K562 (cell line): ENCODE measurements around the gene KLC1. TPM values are rescaled to one million over a fixed set of nuclear protein-coding genes. Genes with fewer than 3 reads are reported as not detected.

ENCODE experiments used
- ATAC-seq: fragments of 200-7000 bp; cut with Tn5 transposase; 3 replicates; pipeline ENCODE4 v1.9.1; 2020; ENCODE audit warnings: moderate library complexity
- BruUV-seq: library from RNA; stranded (reverse); fragments of 400-500 nt; replicated peaks from 2 replicates; lab custom pipeline; 2021; lab: Mats Ljungman, UMichigan
- CTCF ChIA-PET: fragments of 300-600 bp; formaldehyde crosslinking; extraction: SDS; loops from one replicate; lab custom pipeline; 2021; ENCODE audit warnings: low intra/inter-chr PET ratio; lab: Yijun Ruan, JAX
- POLR2A ChIA-PET: fragments of 300-600, 350-650 bp; sonication (Branson Sonifier 250); formaldehyde crosslinking; extraction: SDS; loops from one replicate; lab custom pipeline; 2021; ENCODE audit warnings: antibody characterized with exemption, inconsistent platforms; lab: Yijun Ruan, JAX
- DNase-seq, 4 experiments: peaks; one replicate each; pipeline versions ENCODE4 v3.0.0 to v3.0.0-alpha.2; 2011 to 2018; ENCODE audit warnings: low spot score in 3 of 4, mixed read lengths in 3 of 4; ENCODE audit errors: extremely low read depth in 1 of 4
- FAIRE-seq: peaks from 2 replicates; lab custom pipeline; 2011; peaks lifted over from hg19 to GRCh38; lab: Jason Lieb, UNC
- H2AFZ ChIP-seq: 2 replicates; pipeline ENCODE4 v1.6.0; 2011; ENCODE audit warnings: low read depth, low read length, control low read depth, inconsistent platforms
- H3K27ac ChIP-seq: fragments of 200-600 bp; 3 replicates; pipeline ENCODE4 v1.8.0; 2011; ENCODE audit warnings: low read depth, mild to moderate bottlenecking, control low read depth, inconsistent platforms, low read length, moderate library complexity, mixed read lengths; ENCODE audit errors: extremely low read depth
- H3K27me3 ChIP-seq, 2 experiments: fragments of 300-600 bp in 1 of 2; 2 replicates in 1 of 2; 3 replicates in 1 of 2; pipeline versions ENCODE4 v1.6.0 to v1.8.0; 2011; ENCODE audit warnings: inconsistent platforms in 2 of 2, low read length in 2 of 2, mild to moderate bottlenecking in 1 of 2, mixed read lengths in 1 of 2, moderate library complexity in 1 of 2; ENCODE audit not compliant: control insufficient read depth in 2 of 2, insufficient read depth in 2 of 2
- H3K36me3 ChIP-seq: fragments of 300-600 bp; 3 replicates; pipeline ENCODE4 v1.8.0; 2011; ENCODE audit warnings: mild to moderate bottlenecking, low read length, inconsistent platforms; ENCODE audit not compliant: control insufficient read depth, insufficient read depth
- H3K4me1 ChIP-seq, 2 experiments: fragments of 200-600 bp in 1 of 2; replicated peaks in 1 of 2; 2 replicates in 1 of 2; 3 replicates in 1 of 2; pipeline versions ENCODE4 v1.5.1 to v1.8.0; 2011; ENCODE audit warnings: inconsistent platforms in 2 of 2, low read length in 2 of 2, mild to moderate bottlenecking in 1 of 2, mixed read lengths in 1 of 2, moderate library complexity in 1 of 2; ENCODE audit not compliant: control insufficient read depth in 2 of 2, insufficient read depth in 2 of 2
- H3K4me2 ChIP-seq: 2 replicates; pipeline ENCODE4 v1.6.1; 2011; ENCODE audit warnings: low read length, control low read depth, inconsistent platforms, mixed read lengths; ENCODE audit not compliant: insufficient read depth
- H3K4me3 ChIP-seq: fragments of 200-600 bp; sonication (generic), shearing (Covaris generic); 2 replicates; pipeline ENCODE4 v1.5.1; 2016; ENCODE audit warnings: control low read depth, inconsistent platforms
- H3K79me2 ChIP-seq: fragments of 200-600 bp; 3 replicates; pipeline ENCODE4 v1.8.0; 2011; ENCODE audit warnings: low read length, inconsistent platforms; ENCODE audit not compliant: control insufficient read depth, insufficient read depth
- H3K9ac ChIP-seq, 2 experiments: 2 replicates each; pipeline versions ENCODE4 v1.6.0 to v1.6.1; 2011; ENCODE audit warnings: low read depth in 2 of 2, low read length in 2 of 2, control low read depth in 1 of 2, inconsistent platforms in 1 of 2, mild to moderate bottlenecking in 1 of 2, mixed read lengths in 1 of 2; ENCODE audit not compliant: insufficient read depth in 1 of 2
- H3K9me1 ChIP-seq: one replicate; pipeline ENCODE4 v1.6.0; 2011; ENCODE audit warnings: inconsistent platforms, mild to moderate bottlenecking, low read length, moderate library complexity; ENCODE audit not compliant: control insufficient read depth, insufficient read depth
- H3K9me3 ChIP-seq: replicated peaks from 2 replicates; pipeline ENCODE4 v1.5.1; 2011; ENCODE audit warnings: low read depth, low read length, inconsistent platforms; ENCODE audit not compliant: control insufficient read depth, insufficient read depth
- H4K20me1 ChIP-seq: replicated peaks from 2 replicates; pipeline ENCODE4 v1.6.1; 2011; ENCODE audit warnings: low read length, inconsistent platforms, mixed read lengths; ENCODE audit not compliant: control insufficient read depth, insufficient read depth
- CBX3 ChIP-seq, 2 experiments: IDR thresholded peaks; 1 replicate in 1 of 2; 2 replicates in 1 of 2; pipeline ENCODE4 v1.6.1; 2012; ENCODE audit warnings: inconsistent platforms in 2 of 2, low read length in 2 of 2, borderline replicate concordance in 1 of 2, control low read depth in 1 of 2
- CXXC5 ChIP-seq: fragments of 250-450 bp; sonication (Bioruptor Pico); IDR thresholded peaks from 2 replicates; pipeline ENCODE4 v1.8.0; 2022; ENCODE audit warnings: inconsistent platforms, mild to moderate bottlenecking, moderate library complexity
- MECOM ChIP-seq: fragments of 250-450 bp; sonication (Bioruptor Pico); IDR thresholded peaks from 2 replicates; pipeline ENCODE4 v1.8.0; 2022; ENCODE audit warnings: inconsistent platforms
- MEIS2 ChIP-seq: fragments of 450-650 bp; IDR thresholded peaks from 2 replicates; pipeline ENCODE4 v1.6.1; 2014; ENCODE audit warnings: mild to moderate bottlenecking; ENCODE audit not compliant: partially characterized antibody
- PRDM10 ChIP-seq: fragments of 450-650 bp; IDR thresholded peaks from 2 replicates; pipeline ENCODE4 v1.6.1; 2018; ENCODE audit not compliant: partially characterized antibody
- ZBTB33 ChIP-seq: sonication (generic); formaldehyde crosslinking; IDR thresholded peaks from 2 replicates; pipeline ENCODE4 v1.8.1; 2023; ENCODE audit warnings: mild to moderate bottlenecking, missing genetic modification reagents
- ZSCAN32 ChIP-seq: fragments of 450-650 bp; formaldehyde crosslinking; IDR thresholded peaks from 2 replicates; pipeline ENCODE4 v1.4.0; 2020; ENCODE audit warnings: mild to moderate bottlenecking, moderate library complexity
- WGBS: fragments of 100-300 bp; shearing (Covaris generic); methylation state at CpG from one replicate; pipeline ENCODE4 v1.1.6; 2016; ENCODE audit warnings: low coverage, mixed read lengths; ENCODE audit not compliant: insufficient coverage; ENCODE audit errors: missing lambda C conversion rate; 5-methylcytosine and 5-hydroxymethylcytosine counted together
- in situ Hi-C: fragments of 300-500 bp; cut with MboI; formaldehyde crosslinking; loops from 4 replicates; pipeline ENCODE4 v1.15.0; 2018; ENCODE audit warnings: inconsistent platforms, mixed read lengths
- intact Hi-C: fragments of 100-400 bp; cut with micrococcal nuclease; formaldehyde crosslinking; loops from 2 replicates; pipeline ENCODE4 v1.14.2; 2022
- polyA plus RNA-seq, 8 experiments: library from polyadenylated mRNA; depleted of rRNA in 4 of 8; stranded (reverse) in 5 of 8; unstranded in 3 of 8; fragments of >200 nt; fragmentation: Nextera tagmentation in 2 of 8; fragmentation: Illumina TruSeq in 1 of 8; extraction: Ambion mirVana in 2 of 8; extraction: Trizol in 1 of 8; gene quantifications; 2 replicates each; pipeline versions ENCODE4 v1.2.1 to v1.2.3, GENCODE V29; 2011 to 2014; ENCODE audit warnings: inconsistent platforms in 1 of 8, missing spikeins in 1 of 8
- total RNA-seq, 7 experiments: library from RNA; depleted of rRNA in 6 of 7; stranded (reverse); fragments of >200 nt in 6 of 7; fragmentation: Illumina TruSeq in 2 of 7; extraction: Trizol in 2 of 7; gene quantifications; 2 replicates each; pipeline versions ENCODE4 v1.2.1 to v1.2.3, GENCODE V29; 2011 to 2021; ENCODE audit warnings: low replicate concordance in 1 of 7

The KLC1 gene
- total and polyA plus RNA-seq, 9 of the 15 experiments (the other 6 are each of a cell fraction or from before 2014, with no cell fraction given) = 4.9 to 134 (median 54.8) TPM

DNA sequence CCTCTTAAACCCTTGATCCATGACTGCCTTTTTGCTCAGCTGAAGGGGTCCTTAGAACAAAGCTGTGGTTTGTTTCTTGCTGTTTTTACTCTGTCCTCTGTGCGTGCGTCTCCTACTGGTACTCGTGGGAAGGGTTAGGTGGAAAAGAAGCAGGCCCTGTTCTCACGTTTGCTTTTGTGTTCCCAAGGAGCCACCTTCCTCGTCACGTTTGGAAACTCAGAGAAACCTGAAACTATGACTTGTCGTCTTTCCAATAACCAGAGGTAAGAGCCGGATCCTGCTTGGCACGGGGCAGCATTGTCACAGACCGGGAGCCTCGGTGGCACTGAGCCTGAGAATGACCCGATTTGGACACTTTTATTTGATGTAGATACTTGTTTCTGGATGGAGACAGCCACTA lies 99.7 kb downstream of the KLC1 start:
- H3K9me3 ChIP-seq = no peaks in the 10 kb centered on the region
- no peaks in the 10 kb centered on the region for H3K27me3 ChIP-seq
- H3K27ac ChIP-seq = no peak overlapping the region
- no peak for FAIRE-seq
- TF ChIP-seq CBX3 (IDR thresholded peaks at IDR 0.05; ENCODE audit: borderline replicate concordance in 1 of 2, low read length in 2 of 2) = no peak
- no TSS peak for BruUV-seq
- no peak for DNase-seq
- H3K4me3 ChIP-seq = no peak overlapping the region
- 77% methylated on average over 8 of the region's 12 CpGs for whole genome bisulfite sequencing
- ChIA-PET POLR2A (no interaction called here), CTCF (no interaction called here)
- H4K20me1 ChIP-seq = no peaks in the 10 kb centered on the region
- intact Hi-C loops = no loop called here
- peaks cover 10 to 58% of the 10 kb centered on the region in 2 experiments; a peak in 4 of 5 replicates for H3K4me1 ChIP-seq
- ATAC-seq = no peak
- no peak overlapping the region for H3K4me2 ChIP-seq
- no peaks in the 10 kb centered on the region for H3K9me1 ChIP-seq
- H3K79me2 ChIP-seq = peaks cover 15% of the 10 kb centered on the region
- in situ Hi-C loops = no loop called here
- H2AFZ ChIP-seq = no peak overlapping the region
- peaks cover 67% of the 10 kb centered on the region; the same call in 2 of the 3 replicates for H3K36me3 ChIP-seq
- H3K9ac ChIP-seq = no peak overlapping the region

GRCh38 chr14:103729496-103730448 lies 100.8 kb downstream of the KLC1 start:
- H3K4me2 ChIP-seq = peak overlapping the region; percentile 37
- H3K27me3 ChIP-seq = no peaks in the 10 kb centered on the region
- peak; percentile 23 for FAIRE-seq
- no peaks in the 10 kb centered on the region for H4K20me1 ChIP-seq
- no peak overlapping the region for H3K4me3 ChIP-seq
- DNase-seq = peak in 2 of 4 experiments; percentile 19 to 29
- no peak overlapping the region for H2AFZ ChIP-seq
- ATAC-seq = no peak; the same call in 2 of the 3 replicates
- CTCF ChIA-PET = interaction anchor here (0.7 kb wide), 1 partner anchor 177 kb away, joined by 3 read pairs; no protein-coding TSS in a partner anchor
- H3K9me1 ChIP-seq = no peaks in the 10 kb centered on the region
- no peaks in the 10 kb centered on the region for H3K9me3 ChIP-seq
- intact Hi-C loops = no loop called here
- H3K9ac ChIP-seq = peak overlapping the region in 1 of 2 experiments; percentile 81; a peak in 3 of 4 replicates
- peaks cover 10 to 50% of the 10 kb centered on the region in 2 experiments; a peak in 4 of 5 replicates for H3K4me1 ChIP-seq
- POLR2A ChIA-PET = interaction anchor here (0.5 kb wide), 1 partner anchor 1446 kb away, joined by 3 read pairs; no protein-coding TSS in a partner anchor
- peaks cover 6% of the 10 kb centered on the region; the same call in 2 of the 3 replicates for H3K79me2 ChIP-seq
- 77% methylated on average over 14 of the region's 24 CpGs for WGBS
- no peak overlapping the region; the same call in 2 of the 3 replicates for H3K27ac ChIP-seq
- TSS peak; percentile 27 for BruUV-seq
- in situ Hi-C loops = no loop called here
- H3K36me3 ChIP-seq = peaks cover 68% of the 10 kb centered on the region; the same call in 2 of the 3 replicates
- peak; percentile 80 for TF ChIP-seq PRDM10
- TF ChIP-seq ZSCAN32 (CRISPR knock-in tag) = no peak
- no peak for TF ChIP-seq ZBTB33 (CRISPR knock-in tag)
- peak; percentile 51 for TF ChIP-seq CXXC5
- peak; percentile 74 for TF ChIP-seq MEIS2
- TF ChIP-seq MECOM (CRISPR knock-in tag) = no peak
